OCI-LY7 (cell line): ENCODE data around the gene SYS1. TPM values are rescaled to one million over a fixed set of nuclear protein-coding genes. Genes with fewer than 3 reads are reported as not detected.

ENCODE experiments used
- BruUV-seq: library from RNA; stranded (reverse); fragments of 400-500 nt; replicated peaks from 2 replicates; lab custom pipeline; 2021; lab: Mats Ljungman, UMichigan
- CTCF ChIA-PET: fragments of 300-600 bp; sonication (Branson Sonifier 250); formaldehyde crosslinking; loops from one replicate; lab custom pipeline; 2022; ENCODE audit warnings: antibody characterized with exemption; ENCODE audit not compliant: unreplicated experiment; lab: Charles Lee
- POLR2A ChIA-PET: fragments of 300-600 bp; sonication (Branson Sonifier 250); formaldehyde crosslinking; loops from one replicate; lab custom pipeline; 2022; ENCODE audit warnings: antibody characterized with exemption; lab: Charles Lee
- DNase-seq: peaks from one replicate; pipeline ENCODE4 v3.0.0-alpha.2; 2015; ENCODE audit warnings: low spot score
- H2AFZ ChIP-seq: fragments of 200-600 bp; sonication (generic), shearing (Covaris generic); 2 replicates; pipeline ENCODE4 v1.6.1; 2014; ENCODE audit warnings: mild to moderate bottlenecking, antibody characterized with exemption, low read length, moderate library complexity
- H3K27ac ChIP-seq: fragments of 200-600 bp; sonication (generic); 2 replicates; pipeline ENCODE4 v1.5.1; 2014; ENCODE audit warnings: mixed run types, low read depth, mild to moderate bottlenecking, moderate library complexity, low read length, inconsistent platforms; ENCODE audit not compliant: poor library complexity, severe bottlenecking
- H3K36me3 ChIP-seq: fragments of 200-600 bp; sonication (generic); 2 replicates; pipeline ENCODE4 v1.6.1; 2014; ENCODE audit warnings: mild to moderate bottlenecking, antibody characterized with exemption, low read length, moderate library complexity, mixed read lengths; ENCODE audit not compliant: insufficient read depth
- H3K4me1 ChIP-seq: fragments of 200-600 bp; sonication (generic); 2 replicates; pipeline ENCODE4 v1.5.1; 2014; ENCODE audit warnings: mild to moderate bottlenecking, low read length; ENCODE audit not compliant: insufficient read depth, poor library complexity, severe bottlenecking
- H3K4me2 ChIP-seq: fragments of 200-600 bp; sonication (generic); 2 replicates; pipeline ENCODE4 v1.6.1; 2014; ENCODE audit warnings: mild to moderate bottlenecking, low read length
- H3K4me3 ChIP-seq: fragments of 200-600 bp; sonication (generic); 2 replicates; pipeline ENCODE4 v1.5.1; 2014; ENCODE audit warnings: mild to moderate bottlenecking, low read depth, low read length; ENCODE audit not compliant: poor library complexity, severe bottlenecking
- H3K79me2 ChIP-seq: fragments of 200-600 bp; sonication (generic); 2 replicates; pipeline ENCODE4 v1.6.1; 2016; ENCODE audit warnings: low read depth, mild to moderate bottlenecking, low read length, moderate library complexity, mixed read lengths; ENCODE audit not compliant: insufficient read depth
- H3K9me2 ChIP-seq: fragments of 200-600 bp; sonication (generic); 2 replicates; pipeline ENCODE4 v1.6.1; 2016; ENCODE audit warnings: mild to moderate bottlenecking, low read length, mixed read lengths; ENCODE audit not compliant: insufficient read depth
- H3K9me3 ChIP-seq: fragments of 200-600 bp; sonication (generic); 2 replicates; pipeline ENCODE4 v1.6.1; 2014; ENCODE audit warnings: mild to moderate bottlenecking, mixed run types, low read length, mixed read lengths
- H4K20me1 ChIP-seq: fragments of 200-600 bp; sonication (generic); 2 replicates; pipeline ENCODE4 v1.6.1; 2014; ENCODE audit warnings: mild to moderate bottlenecking, antibody characterized with exemption, low read length, moderate library complexity, mixed read lengths; ENCODE audit not compliant: insufficient read depth
- CTCF ChIP-seq: fragments of 200-600 bp; sonication (generic); conservative IDR thresholded peaks from 2 replicates; pipeline ENCODE4 v1.5.1; 2014; ENCODE audit warnings: mild to moderate bottlenecking, antibody characterized with exemption, low read length, moderate library complexity, mixed read lengths
- EZH2phosphoT487 ChIP-seq: fragments of 200-600 bp; sonication (generic); IDR thresholded peaks from 2 replicates; pipeline ENCODE4 v1.6.1; 2018; ENCODE audit warnings: low read depth, borderline replicate concordance, mild to moderate bottlenecking, mixed run types, antibody characterized with exemption, low read length, moderate library complexity, mixed read lengths
- intact Hi-C: fragments of 100-400 bp; cut with micrococcal nuclease; formaldehyde crosslinking; loops from one replicate; pipeline ENCODE4 v1.10.0; 2022; ENCODE audit not compliant: unreplicated experiment
- total RNA-seq, 2 experiments: library from RNA; depleted of rRNA in 1 of 2; stranded (reverse); fragments of >200 nt in 1 of 2; shearing (Covaris generic) in 1 of 2; gene quantifications; 2 replicates each; pipeline ENCODE4 v1.2.3, GENCODE V29; 2014 to 2022

The SYS1 gene
- total RNA-seq, 2 experiments from 2014 or later: 9.6 to 37.6 TPM

- ChIA-PET CTCF (interaction anchor here (2.3 kb wide), 1 partner anchor 62 kb away, joined by 7 read pairs; no protein-coding TSS in a partner anchor), POLR2A (no interaction called here)
- Histone ChIP-seq H2AFZ (no peak overlapping the region), H3K9me2 (no peaks in the 10 kb centered on the region), H3K79me2 (no peaks in the 10 kb centered on the region), H3K36me3 (peaks cover 9% of the 10 kb centered on the region), H3K4me3 (no peak overlapping the region), H3K4me2 (no peak overlapping the region), H3K9me3 (no peaks in the 10 kb centered on the region), H3K27ac (no peak overlapping the region), H3K4me1 (peaks cover 24% of the 10 kb centered on the region), H4K20me1 (no peaks in the 10 kb centered on the region)
- BruUV-seq: no TSS peak
- DNase-seq: no peak
- intact Hi-C loops: loop anchor here (1.0 kb wide), 1 partner anchor 62 kb away; no protein-coding TSS in a partner anchor
- TF ChIP-seq CTCF (no peak), EZH2phosphoT487 (no peak)
These were observed 12.0 kb downstream of the SYS1 start for GRCh38 chr20:45374966-45375365.

DNA sequence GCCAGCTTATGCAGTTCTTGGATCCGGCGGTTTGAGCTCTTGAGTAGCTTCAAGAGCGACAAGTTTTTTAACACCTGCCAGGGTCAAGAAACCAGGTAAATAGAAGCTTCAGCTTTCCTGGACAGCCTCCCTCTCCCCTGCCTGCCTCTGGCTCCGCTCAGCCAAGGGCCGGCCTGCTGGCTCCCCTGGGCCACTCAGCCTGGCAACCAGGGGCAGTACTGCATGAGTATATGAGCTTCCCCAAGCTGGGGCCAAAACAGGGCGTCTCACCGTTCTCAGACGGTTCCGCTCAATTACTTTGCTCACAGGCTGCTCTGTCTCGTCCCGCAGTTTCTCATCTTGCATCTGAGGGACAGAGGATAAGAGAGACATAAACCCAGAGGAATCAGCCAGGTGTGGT, 14.3 kb downstream of the SYS1 start:
- Histone ChIP-seq H3K36me3 (peaks cover 5% of the 10 kb centered on the region; the same call in 1 of the 2 replicates), H4K20me1 (no peaks in the 10 kb centered on the region), H3K4me1 (peaks cover 14% of the 10 kb centered on the region), H3K4me3 (no peak overlapping the region), H2AFZ (no peak overlapping the region), H3K9me3 (no peaks in the 10 kb centered on the region), H3K79me2 (no peaks in the 10 kb centered on the region), H3K9me2 (no peaks in the 10 kb centered on the region), H3K4me2 (no peak overlapping the region), H3K27ac (no peak overlapping the region)
- no TSS peak for BruUV-seq
- POLR2A ChIA-PET: interaction anchor here (0.9 to 1.3 kb wide), 2 partner anchors 42 to 75 kb away, joined by 3 read pairs; no protein-coding TSS in a partner anchor
- intact Hi-C loops: no loop called here
- TF ChIP-seq EZH2phosphoT487 (no peak), CTCF (no peak)
- CTCF ChIA-PET: interaction anchor here (0.7 kb wide), 1 partner anchor 60 kb away, joined by 3 read pairs; no protein-coding TSS in a partner anchor
- no peak for DNase-seq

DNA sequence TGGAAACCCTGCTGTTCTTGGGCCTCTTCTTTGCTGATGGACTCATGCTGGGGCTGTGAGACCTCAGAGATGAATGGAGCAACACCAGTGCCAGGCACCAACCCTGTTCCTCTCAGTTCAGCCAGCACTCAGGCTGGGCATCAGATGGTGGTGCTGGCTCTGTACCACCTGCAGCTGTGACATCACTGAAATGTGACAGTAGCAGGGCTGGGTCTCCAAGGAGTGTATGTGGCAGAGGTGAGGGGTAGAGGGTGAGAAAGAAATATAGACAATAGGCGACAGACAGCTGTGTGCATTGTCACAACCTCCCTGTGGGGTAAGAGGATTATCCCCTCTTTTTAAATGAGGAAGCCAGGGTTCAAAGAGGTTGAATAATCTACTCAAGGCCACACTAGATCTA, 15.2 kb downstream of the SYS1 start, which contains the start of gene TP53TG5:
TP53TG5 (minus strand) TSS at position 135 of the 400 bp plus-strand sequence; CDS start at position 46, 89 bp downstream.
- CTCF ChIA-PET: no interaction called here
- POLR2A ChIA-PET: no interaction called here
- no peak within 1 kb of the TSS for H3K27ac ChIP-seq
- no peak within 1 kb of the TSS for H3K4me3 ChIP-seq
- no peak within 1 kb of the TSS for H3K4me2 ChIP-seq
- DNase-seq: no peak
- BruUV-seq: no TSS peak
- H3K9me2 ChIP-seq: no peaks in the 10 kb centered on the region
- no peak within 1 kb of the TSS for H2AFZ ChIP-seq
- no peaks in the 10 kb centered on the region for H3K9me3 ChIP-seq
- H4K20me1 ChIP-seq: no peaks in the 10 kb centered on the region
- no peak for TF ChIP-seq CTCF
- TF ChIP-seq EZH2phosphoT487: no peak
- intact Hi-C loops: no loop called here
- H3K79me2 ChIP-seq: no peaks in the 10 kb centered on the region
- H3K4me1 ChIP-seq: peaks cover 13% of the 10 kb centered on the region
- peaks cover 5% of the 10 kb centered on the region; the same call in 1 of the 2 replicates for H3K36me3 ChIP-seq
